Anterior cingulate cortex (tissue), 58 donors: Measurements from ENCODE around the gene CDH4.
"Not testable (repeated sequence)": the region's sequence is repeated elsewhere in the genome, so short reads cannot be mapped to it uniquely, and the experiment has no call there.

Experiments used
- DNase-seq, 58 donors: peaks; one replicate each; lab custom pipeline; 2025; lab: John Stamatoyannopoulos, UW

CDH4 gene

GRCh38 chr20:61476956-61477355 lies 224.9 kb downstream of the CDH4 start:
- DNase-seq = no peak

- no peak for DNase-seq
Measured at GRCh38 chr20:61477451-61477861, 225.4 kb downstream of the CDH4 start.

- DNase-seq = peak in 1 of 58 donors; percentile 11
Measured at GRCh38 chr20:61478094-61478493, 226.0 kb downstream of the CDH4 start.

GRCh38 chr20:61478611-61479305 lies 226.7 kb downstream of the CDH4 start:
- no peak for DNase-seq

GRCh38 chr20:61479433-61479832 lies 227.4 kb downstream of the CDH4 start:
- DNase-seq = not testable (repeated sequence)

- no peak for DNase-seq
Measured at GRCh38 chr20:61480158-61480825, 228.2 kb downstream of the CDH4 start.

- DNase-seq = no peak
Measured at GRCh38 chr20:61482056-61482887, 230.2 kb downstream of the CDH4 start.

- no peak for DNase-seq
Measured at GRCh38 chr20:61482901-61483300, 230.8 kb downstream of the CDH4 start.

- no peak for DNase-seq
Measured at GRCh38 chr20:61483336-61484067, 231.4 kb downstream of the CDH4 start.

GRCh38 chr20:61486198-61486597 lies 234.1 kb downstream of the CDH4 start:
- no peak for DNase-seq

GRCh38 chr20:61487346-61487996 lies 235.4 kb downstream of the CDH4 start:
- DNase-seq = peak in 2 of 58 donors; percentile 1 to 20

GRCh38 chr20:61487997-61488371 lies 235.9 kb downstream of the CDH4 start:
- DNase-seq = no peak

GRCh38 chr20:61490721-61491120 lies 238.7 kb downstream of the CDH4 start:
- DNase-seq = no peak

- no peak for DNase-seq
Measured at GRCh38 chr20:61492065-61492464, 240.0 kb downstream of the CDH4 start.

GRCh38 chr20:61493798-61494305 lies 241.8 kb downstream of the CDH4 start:
- DNase-seq = no peak

- no peak for DNase-seq
Measured at GRCh38 chr20:61494763-61495575, 242.9 kb downstream of the CDH4 start.

- DNase-seq = no peak
Measured at GRCh38 chr20:61497029-61497627, 245.1 kb downstream of the CDH4 start.

- DNase-seq = peak in 1 of 58 donors; percentile 21
Measured at GRCh38 chr20:61499859-61500554, 247.9 kb downstream of the CDH4 start.
